ENCODE results near the gene STK31.
A peak's percentile ranks its signal among the peaks of the same experiment; 100 is the strongest.
"Not testable (repeated sequence)": the region's sequence is repeated elsewhere in the genome, so short reads cannot be mapped to it uniquely, and the experiment has no call there.

The STK31 gene

DNA sequence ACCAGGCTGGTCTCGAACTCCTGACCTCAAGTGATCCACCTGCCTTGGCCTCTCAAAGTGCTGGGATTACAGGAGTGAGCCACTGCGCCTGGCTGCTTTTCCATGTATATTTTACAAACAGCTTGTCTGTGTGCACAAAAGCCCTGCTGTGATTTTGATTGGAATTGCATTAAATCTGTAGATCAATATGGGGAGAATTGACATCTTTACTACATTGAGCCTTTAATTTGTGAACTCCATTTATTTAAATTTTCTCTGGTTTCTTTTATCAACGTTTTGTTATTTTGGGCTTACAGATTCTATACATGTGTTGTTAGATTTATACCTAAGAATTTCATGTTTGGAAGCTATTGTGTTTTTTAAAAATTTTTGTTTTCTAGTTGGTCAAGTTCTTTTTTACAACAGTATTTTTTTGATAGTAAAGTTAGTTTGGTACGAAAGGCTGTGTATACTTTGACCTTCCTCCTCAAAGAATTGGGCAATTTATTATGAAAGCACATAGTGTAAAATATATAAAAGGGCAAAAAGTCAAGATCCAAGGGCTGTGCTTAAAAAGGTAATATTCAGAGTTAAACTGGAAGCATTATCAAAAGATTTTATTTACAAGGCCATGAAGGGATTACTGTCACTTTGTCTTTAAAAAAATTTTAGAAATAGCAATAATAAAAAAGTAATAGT, 92.8 kb downstream of the STK31 start:
- DNase-seq (ENCODE audit: low read depth, low spot score): no peak

- DNase-seq (ENCODE audit: low read depth, low spot score): no peak
These were observed 94.7 kb downstream of the STK31 start for GRCh38 chr7:23804707-23805106.

GRCh38 chr7:23808421-23808820, 98.4 kb downstream of the STK31 start:
- no peak for DNase-seq (ENCODE audit: low read depth, low spot score)

- no peak for DNase-seq (ENCODE audit: low read depth, low spot score)
These were observed 100.1 kb downstream of the STK31 start for GRCh38 chr7:23810099-23810498.

GRCh38 chr7:23811540-23811939, 101.5 kb downstream of the STK31 start:
- DNase-seq (ENCODE audit: low read depth, low spot score): no peak

DNA sequence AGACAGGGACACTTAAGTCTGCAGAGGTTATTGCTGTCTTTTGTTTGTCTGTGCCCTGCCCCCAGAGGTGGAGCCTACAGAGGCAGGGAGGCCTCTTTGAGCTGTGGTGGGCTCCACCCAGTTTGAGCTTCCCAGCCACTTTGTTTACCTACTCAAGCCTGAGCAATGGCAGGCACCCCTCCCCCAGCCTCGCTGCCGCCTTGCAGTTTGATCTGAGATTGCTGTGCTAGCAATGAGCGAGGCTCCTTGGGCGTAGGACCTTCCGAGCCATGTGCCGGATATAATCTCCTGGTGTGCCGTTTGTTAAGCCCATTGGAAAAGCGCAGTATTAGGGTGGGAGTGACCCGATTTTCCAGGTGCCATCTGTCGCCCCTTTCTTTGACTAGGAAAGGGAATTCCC, 118.1 kb downstream of the STK31 start:
- not testable (repeated sequence) for DNase-seq (ENCODE audit: low read depth, low spot score)

DNA sequence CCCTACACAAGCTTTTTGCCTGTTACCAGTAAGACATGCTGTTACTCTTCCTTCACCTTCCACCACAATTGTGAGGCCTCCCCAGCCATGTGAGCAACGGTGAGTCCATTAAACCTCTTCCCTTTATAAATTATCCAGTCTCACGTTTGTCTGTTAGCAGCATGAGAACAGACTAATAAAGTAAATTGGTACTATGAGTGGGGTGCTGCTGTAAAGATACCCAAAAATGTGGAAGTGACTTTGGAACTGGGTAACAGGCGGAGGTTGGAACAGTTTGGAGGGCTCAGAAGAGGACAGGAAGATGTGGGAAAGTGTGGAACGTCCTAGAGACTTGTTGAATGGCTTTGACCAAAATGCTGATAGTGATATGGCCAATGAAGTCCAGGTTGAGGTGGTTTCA, 122.7 kb downstream of the STK31 start:
- DNase-seq (ENCODE audit: low read depth, low spot score): not testable (repeated sequence)

- no peak for DNase-seq (ENCODE audit: low read depth, low spot score)
These were observed 123.4 kb downstream of the STK31 start for GRCh38 chr7:23833405-23833804.

GRCh38 chr7:23844837-23845236, 134.8 kb downstream of the STK31 start:
- not testable (repeated sequence) for DNase-seq (ENCODE audit: low read depth, low spot score)

GRCh38 chr7:23852135-23852534, 142.1 kb downstream of the STK31 start:
- peak; percentile 14 for DNase-seq (ENCODE audit: low read depth, low spot score)

DNA sequence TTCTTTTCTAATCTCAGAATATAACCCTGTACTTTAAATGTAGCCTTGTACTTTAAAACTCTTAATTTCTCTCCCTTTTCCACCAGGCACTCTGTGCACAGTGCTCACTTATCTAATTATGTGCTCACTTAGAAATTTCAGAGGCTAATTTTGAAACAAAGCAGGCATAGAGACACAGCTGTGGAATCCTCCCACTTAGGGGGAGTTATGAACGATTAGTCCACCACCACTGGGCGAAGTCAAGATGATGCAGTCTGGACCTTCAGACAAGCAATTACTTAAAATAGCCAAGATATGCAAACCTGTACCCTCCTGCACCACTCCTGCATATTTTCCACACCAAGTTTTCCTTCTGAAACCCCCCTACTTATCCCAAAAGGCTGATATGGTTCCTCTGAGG, 143.0 kb downstream of the STK31 start:
- no peak for DNase-seq (ENCODE audit: low read depth, low spot score)

DNA sequence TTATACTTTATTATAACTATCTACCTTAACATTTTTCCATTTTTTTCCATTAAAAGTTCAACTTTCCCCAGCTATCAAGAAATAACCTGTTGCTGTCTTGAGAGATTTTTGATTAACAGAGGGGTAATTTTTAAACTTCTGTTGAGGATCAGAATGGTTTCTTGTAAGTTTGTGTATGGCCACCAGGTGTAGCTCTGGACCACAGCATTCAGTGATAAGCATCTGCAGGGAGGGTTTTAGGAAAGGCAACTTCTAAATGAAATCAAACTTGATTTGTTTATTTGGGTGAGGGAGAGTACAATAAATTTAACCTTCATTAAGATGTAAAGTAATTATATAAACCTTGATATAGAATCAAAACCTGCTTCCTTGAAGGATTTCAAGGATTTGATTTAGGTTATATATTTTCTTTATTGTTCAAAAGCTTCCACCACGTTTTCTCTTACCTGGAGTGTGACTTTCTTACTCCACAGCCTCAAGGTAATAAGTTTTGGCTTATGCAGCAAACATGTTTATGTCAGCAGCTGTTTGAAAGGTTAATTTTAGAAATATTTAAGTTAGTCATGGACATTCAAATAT, 153.3 kb downstream of the STK31 start:
- DNase-seq (ENCODE audit: low read depth, low spot score): peak; percentile 66

DNA sequence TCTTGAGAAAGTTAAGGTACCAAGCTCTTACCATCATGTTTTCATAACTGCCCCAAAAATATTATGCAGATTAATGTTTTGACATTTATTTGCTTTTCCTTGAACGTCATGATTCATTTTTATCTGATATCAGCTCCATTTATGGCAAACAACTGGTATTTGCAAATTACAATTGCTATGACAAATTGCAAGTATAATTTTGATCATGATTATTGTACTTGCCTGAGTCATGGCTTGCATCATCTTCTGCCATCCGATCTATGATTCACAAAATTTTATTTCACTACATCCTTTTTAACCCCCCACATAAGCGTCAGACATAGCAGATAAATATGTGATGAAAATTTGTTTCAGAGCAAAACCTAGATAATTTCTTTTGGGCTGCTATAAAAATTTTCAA, 155.0 kb downstream of the STK31 start:
- no peak for DNase-seq (ENCODE audit: low read depth, low spot score)

DNA sequence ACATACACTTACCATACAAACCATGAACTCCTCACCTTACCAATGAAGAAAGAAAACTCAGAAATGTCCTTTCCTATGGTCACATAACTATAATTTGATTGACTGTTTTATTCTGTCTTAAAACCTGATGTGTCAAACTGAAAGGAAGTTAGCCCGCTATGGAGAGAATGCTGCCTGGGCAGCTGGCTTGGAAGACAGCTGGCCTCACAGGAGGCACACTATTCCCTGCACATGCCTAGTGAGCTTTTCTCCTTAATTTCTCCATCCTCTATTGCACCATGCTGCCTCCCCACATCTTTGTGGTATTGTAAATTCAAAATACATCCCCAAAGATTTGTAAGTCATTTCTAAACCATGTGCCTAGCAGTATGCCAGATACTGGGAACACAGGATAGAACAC, 163.3 kb downstream of the STK31 start:
- no peak for DNase-seq (ENCODE audit: low read depth, low spot score)

GRCh38 chr7:23876526-23876925, 166.5 kb downstream of the STK31 start:
- not testable (repeated sequence) for DNase-seq (ENCODE audit: low read depth, low spot score)
